ENCODE measurements around the gene GADL1. TPM values are rescaled to one million over a fixed set of nuclear protein-coding genes. Genes with fewer than 3 reads are reported as not detected.

Gene GADL1
- total RNA-seq, 1 donor from 2014 or later, result not detected

DNA sequence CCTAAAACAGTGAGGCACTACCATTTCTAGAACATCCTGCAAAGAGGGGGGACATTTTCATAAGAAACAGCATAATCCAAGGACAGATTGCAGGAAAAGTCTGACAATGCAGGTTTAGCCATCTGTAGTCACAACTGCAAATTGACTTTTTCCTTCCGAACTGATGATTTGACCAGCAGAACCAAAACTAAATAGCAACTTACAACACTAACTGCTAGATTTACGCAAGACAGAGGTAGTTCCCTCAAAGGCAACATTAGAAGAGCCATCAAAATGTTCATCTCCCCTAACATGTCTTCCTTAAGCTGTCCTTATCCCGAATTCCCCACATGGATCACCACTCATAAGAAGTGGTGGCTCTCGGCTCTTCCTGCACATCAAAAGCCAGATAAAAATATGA lies 129.6 kb downstream of the GADL1 start:
- intact Hi-C loops (cut with micrococcal nuclease), result loop anchor here (5.0 kb wide), 5 partner anchors 653 to 1377 kb away; partner anchors contain the start of gene STT3B

DNA sequence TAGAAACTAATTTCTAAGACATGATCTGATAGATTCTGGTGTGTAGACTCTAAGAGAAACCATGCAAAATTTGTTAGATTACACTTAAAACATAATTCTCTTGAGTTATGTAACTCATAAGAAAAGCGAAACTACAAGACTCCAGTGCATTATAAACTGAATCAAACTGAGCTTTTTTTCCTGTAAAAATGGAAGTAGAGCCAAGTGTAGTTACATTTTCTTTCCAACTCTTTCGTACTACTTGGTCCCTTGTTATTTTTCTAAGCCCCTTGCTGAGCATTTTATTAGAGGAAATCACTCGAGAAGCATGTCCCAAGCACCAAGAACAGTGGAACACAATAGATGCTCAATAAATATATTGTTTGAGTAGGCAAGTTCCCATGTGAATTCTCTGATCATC lies 130.2 kb downstream of the GADL1 start:
- intact Hi-C loops (cut with micrococcal nuclease), result no loop called here

DNA sequence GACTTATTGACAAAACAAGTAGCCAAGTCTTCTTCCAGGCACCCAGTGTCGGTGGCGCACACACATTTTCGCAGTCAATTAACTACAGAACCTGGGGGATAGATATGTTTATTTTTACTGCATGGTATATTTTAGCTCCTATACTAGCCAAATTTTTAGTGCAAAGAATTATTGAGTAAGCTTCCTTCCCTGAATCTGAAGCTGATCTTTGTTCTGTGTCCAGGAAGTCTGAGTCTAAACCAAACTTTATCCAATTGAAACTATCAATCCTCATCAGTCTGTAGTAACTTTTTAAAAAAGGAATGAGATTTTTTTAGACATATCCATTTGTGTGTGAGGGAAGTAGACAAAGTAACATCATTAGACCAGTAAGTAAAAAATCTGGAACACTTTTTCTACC lies 133.1 kb downstream of the GADL1 start:
- intact Hi-C loops (cut with micrococcal nuclease), result no loop called here

DNA sequence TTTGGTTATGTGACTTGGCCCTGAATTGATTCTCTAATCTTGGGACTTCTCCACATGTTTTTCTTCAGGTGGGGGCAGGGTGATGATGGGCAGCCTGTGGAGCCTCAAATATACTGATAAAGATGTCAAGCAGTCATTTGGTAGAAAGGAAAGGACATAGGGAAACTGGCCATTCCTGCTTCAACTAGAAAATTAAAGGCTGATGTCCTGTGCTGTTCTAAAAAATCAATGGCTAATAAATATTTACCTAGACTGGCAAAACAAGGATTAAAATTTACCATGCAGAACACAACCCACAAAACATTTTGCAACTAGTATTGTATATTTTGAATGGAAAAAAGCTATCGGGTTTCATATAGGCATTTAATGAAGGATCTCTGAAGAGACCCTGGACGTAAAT lies 133.7 kb downstream of the GADL1 start:
- intact Hi-C loops (cut with micrococcal nuclease), result no loop called here

DNA sequence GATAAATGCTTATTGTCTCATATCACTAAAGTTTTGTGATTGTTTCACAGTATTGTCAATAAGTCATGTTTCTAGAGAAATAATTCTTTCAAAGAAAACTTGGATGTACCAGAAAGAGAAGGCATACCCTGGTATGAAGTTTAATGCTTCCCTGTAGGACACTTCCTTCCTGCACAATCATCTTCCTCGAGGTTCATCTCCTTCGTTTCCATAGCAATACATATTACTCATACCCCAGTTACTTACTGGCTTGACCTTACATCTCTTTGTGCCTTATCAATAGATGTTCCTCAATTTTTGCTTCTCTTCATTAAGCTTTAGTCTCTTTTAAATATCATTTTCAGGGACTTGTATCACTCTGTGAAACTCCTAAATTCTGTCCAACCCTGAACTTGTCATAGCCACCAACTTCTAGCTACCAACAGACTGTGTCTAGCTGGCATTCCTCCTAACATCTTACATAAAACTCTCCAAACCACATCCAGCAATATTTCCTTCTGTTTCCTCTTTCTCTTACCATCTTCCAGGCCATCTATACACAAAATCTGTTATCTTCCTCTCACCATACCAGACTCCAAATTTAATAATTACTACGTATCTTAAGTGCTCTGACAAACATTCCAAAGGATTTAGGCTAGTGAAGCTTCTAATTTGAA lies 134.3 kb downstream of the GADL1 start:
- intact Hi-C loops (cut with micrococcal nuclease), result no loop called here

DNA sequence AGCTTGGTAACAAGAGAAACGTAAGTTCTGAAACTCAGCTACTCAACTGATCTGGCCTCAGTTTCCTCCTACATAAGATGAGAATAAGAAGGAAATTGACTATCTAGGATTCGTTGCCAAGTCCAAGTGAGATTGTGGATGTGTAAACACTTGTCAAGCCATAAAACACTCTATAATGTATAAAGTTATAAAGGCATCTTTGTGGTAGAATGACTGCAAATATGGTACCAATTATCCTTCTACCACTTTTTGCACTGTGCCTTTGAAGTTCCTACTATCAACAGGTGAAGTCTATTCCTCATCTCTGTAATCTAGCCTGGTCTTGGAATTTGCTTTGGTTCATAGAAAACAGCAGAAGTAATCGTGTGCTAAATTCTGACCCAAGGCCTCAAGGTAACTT lies 138.2 kb downstream of the GADL1 start:
- intact Hi-C loops (cut with micrococcal nuclease), result no loop called here

DNA sequence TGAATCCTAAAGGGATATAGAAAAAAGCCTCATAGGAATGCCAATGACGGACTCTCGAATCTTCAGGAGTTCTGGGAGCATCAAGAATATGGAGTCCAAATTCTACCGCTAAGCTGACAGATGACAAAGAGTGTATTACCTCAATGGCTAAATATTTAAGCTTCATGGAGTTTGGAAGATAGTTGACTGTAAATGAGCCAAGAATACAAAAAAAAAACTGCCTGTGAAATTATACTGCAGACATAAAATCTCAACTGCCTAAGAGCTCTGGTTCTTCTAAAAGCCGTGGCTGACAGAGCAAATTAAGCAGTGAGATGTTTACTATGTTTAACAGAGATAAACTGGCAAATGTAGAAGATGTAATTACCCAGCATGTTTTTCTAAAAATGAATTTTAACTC lies 140.0 kb downstream of the GADL1 start:
- intact Hi-C loops (cut with micrococcal nuclease), result loop anchor here (5.0 kb wide), 1 partner anchor 147 kb away; the partner anchor contains the start of gene TGFBR2

DNA sequence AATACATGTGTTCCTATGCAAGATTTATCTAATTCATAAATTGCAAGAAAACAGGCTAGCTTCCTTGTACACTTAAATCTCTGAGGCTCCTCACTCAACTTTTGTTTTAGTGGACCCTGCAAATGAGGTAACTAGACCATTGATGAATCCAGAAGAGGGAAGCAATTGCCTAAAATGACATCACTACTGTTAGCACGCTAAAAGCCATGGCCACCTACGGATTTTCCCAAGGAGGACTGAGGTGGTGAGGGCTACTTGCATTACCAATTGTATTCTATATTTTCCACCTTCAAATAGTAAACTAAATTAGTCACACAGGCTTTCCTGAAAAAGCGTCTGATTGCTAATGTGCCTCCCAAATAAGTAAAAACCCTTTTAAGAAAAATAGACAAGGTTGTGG lies 140.7 kb downstream of the GADL1 start:
- intact Hi-C loops (cut with micrococcal nuclease), result loop anchor here (5.0 kb wide), 1 partner anchor 146 kb away; the partner anchor contains the start of gene TGFBR2

DNA sequence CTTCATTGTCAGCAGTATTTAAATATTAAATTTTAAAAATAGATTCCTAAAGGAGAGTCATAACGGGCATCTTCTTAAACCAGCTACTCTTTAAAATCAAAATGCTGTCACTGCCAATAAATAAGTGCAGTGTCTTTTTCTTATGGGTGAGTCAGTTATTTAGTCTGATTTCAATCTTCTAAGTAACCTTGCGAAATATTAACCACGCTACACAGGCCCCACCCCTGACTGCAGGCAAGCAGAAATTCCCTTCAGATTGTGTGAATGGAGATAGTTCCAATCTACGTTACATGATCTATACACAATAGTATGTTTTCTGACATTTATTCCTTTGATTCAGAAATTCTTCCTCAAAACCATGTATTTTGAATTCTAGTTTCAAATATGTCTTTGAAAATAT lies 141.5 kb downstream of the GADL1 start:
- intact Hi-C loops (cut with micrococcal nuclease), result loop anchor here (5.0 kb wide), 1 partner anchor 146 kb away; the partner anchor contains the start of gene TGFBR2

DNA sequence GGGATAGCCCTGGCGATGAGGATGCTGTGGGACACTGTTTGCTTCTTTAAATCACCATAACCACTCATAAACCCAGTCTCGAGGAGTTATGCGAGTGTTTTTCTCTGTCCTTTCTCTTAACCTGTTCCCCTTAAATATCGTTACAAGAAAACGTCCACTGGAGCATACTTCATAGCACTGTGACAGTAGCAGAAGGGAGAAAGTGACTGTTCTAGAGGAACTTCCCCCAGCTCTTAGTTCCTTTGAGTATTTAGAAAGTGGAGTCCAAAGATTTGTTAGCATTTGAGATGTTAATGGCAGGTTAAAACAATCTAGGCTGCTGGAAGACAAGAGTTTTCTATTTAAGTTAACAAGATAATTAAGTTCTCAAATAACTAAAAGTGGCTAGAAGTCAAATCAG lies 142.0 kb downstream of the GADL1 start:
- intact Hi-C loops (cut with micrococcal nuclease), result loop anchor here (5.0 kb wide), 1 partner anchor 145 kb away; the partner anchor contains the start of gene TGFBR2

DNA sequence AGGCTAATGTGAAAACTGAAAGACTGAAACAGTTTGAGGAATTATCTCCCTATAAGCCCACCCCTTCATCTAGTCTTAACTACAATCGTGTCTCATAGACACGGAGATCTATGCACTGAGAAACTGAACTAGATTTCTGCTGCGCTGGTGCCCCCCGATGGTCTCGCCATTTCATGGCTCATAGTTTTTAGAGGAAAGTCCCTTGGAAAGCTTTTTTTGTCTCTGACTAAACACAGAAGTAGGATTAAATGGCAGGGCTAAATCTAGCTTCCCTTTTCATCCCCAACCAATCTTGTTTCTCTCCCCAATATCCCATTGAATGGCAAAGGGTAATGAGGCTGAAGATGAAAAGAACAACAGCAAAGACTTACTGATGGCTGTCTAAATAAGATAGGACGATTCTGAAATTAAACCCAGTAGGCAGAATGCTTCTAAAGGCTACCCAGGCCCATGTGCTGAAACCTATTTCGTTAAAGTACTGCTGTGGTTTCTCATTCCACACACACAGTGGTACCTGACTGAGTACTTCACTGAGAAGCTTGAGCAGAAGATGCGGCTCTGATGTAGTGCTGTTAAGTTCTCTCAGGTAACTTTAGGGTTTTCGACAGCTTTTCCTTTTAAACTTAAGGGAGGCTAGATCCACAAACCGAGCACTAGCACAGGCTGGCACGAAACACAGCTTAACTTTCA lies 142.7 kb downstream of the GADL1 start:
- intact Hi-C loops (cut with micrococcal nuclease), result loop anchor here (1.0 to 5.0 kb wide), 5 partner anchors 144 to 738 kb away; partner anchors contain the start of gene TGFBR2

DNA sequence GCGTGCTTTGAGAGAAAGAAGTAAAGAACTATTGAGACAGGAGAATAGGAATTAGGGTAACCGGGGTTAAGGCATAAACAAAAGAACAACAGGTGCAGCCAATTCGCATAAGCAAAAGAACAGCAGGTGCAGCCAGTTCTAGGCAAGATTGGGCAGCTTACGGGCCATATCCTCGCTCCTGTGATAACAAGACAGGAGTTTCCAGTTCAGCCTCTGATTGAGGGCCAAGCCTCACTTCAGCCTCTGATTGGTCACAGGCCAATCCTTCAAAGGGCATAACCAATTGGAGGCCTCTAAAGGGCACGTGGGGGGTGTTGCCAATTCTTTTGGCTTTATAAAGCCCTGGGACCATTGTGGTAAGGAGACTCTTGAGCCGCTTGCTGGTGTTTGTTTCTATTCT lies 143.5 kb downstream of the GADL1 start:
- intact Hi-C loops (cut with micrococcal nuclease), result loop anchor here (1.0 to 5.0 kb wide), 5 partner anchors 144 to 738 kb away; partner anchors contain the start of gene TGFBR2

DNA sequence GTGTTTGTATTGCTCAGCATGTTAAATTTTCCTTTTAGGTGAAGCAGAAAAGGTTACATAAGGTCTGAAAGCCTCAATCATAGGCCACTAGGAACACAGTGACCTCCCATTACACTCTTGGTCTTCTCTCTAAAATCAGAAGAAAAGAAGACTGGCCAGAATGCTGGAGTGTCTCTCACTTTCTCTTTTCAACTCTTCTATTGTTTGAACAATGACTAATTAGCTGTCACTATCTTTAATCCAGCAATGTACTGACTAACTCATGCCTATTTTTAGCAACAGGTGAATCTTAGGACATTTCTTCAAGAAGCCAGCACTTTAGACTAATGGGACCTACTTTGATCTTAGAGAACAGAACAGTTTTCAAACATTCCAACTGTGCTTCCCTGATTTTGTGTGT lies 145.2 kb downstream of the GADL1 start:
- intact Hi-C loops (cut with micrococcal nuclease), result no loop called here

DNA sequence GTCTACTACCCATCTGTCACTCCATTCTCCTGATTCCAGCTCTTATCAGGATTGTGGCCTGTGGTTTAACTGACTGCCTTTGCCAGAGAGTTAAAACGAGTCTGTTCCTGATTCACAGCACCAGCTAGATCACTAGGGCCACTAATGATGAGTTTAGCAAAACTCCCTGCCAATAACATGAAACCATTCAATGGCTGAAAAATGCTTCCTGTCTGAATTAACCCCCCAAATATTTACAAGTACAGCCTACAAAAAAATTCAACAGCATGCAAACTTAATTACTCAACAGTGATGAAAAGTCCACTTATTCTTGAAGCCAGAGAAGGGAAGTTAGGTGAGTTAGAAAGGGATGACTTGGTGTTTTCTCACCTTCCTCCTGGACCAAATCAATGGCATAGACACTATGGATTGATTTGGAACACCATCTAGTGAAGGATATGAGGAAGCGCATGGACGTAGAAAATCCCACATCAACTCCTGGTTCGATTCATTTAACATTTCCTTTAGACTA lies 146.6 kb downstream of the GADL1 start:
- intact Hi-C loops (cut with micrococcal nuclease), result no loop called here

DNA sequence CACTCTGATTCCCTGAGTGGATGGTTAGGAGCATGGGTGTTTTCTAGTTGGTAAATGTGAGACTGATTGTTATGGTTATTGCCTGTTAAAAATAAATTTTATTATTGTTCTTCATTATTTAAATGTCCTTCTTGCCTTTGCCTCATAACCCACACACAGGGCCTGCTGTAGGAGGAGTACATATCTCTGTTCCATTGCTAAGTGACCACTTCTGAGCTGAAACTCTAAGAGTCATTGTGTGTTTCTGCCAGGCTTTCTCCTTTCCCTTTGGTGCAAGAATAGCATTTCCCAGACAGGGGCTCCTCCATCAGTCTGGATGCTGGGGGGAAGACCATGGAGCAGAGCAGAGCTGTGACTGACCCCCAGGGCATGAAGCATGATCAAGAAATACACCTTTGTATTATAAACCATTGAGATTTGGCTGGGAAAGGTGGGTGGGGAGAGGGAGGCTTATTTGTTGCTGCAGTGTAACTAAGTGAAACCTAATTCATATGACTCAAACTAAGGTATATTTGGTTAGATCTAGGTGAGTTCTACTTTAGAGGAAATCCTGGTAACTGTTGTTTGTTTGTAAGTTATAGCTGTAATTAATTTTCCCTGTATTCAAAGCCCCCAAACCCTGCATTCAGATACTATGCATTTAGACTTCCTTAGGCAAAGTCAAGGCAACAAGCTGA lies 150.7 kb downstream of the GADL1 start:
- intact Hi-C loops (cut with micrococcal nuclease), result no loop called here

DNA sequence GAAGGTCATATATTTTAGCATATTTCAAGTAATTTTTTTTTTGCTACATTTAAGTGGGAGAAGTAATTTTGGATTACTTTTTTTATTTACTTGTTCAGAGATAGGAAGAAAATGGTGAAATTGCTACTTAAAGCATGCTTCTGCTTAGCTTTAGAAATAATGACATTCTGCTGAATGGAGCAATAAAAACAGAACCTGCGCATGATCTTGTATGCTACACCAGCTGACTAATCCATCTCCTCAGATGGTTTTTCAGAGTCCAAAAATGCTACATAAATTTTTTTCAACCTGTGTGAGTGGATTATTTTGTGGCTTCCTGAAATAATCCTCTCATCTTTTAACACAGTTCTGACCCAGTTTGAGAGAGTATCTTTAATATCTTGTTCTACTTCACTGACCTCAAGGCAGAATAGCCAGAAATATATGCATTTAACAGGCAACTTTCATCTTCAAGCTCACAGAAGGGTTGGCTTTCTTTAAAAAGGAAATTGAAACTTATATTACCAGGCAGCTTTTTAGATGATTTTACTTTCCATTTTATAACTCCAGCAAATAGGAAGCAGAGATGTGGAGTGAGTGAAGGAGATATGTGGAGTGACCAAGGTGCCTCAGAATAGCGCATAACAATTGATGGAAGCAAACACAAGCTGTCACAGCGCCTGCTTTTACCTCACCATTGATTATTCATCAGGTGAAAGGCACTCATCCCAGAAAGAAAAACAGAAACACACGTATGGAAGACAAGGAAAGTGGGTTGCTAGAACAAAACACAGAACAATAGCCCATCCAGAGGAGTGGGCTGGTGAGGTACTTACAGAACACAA lies 151.5 kb downstream of the GADL1 start:
- intact Hi-C loops (cut with micrococcal nuclease), result no loop called here

DNA sequence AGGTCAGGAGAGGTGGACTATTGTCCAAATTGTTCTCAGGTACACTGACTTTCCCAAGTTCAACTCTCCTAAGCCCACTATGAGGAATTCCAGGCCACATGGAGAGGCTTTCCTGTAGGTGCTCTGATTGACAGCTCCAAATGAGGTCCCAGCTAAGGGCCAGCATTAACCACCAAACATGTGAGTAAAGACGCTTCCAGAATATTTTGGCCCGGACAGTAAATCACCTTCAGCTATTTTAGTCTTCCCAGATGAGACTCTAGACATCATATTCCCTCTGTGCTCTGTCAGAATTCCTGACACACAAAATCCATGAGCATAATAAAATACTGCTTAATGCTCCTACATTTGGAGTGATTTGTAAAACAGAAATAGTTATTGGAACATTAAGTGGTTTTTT lies 152.6 kb downstream of the GADL1 start:
- intact Hi-C loops (cut with micrococcal nuclease), result no loop called here

DNA sequence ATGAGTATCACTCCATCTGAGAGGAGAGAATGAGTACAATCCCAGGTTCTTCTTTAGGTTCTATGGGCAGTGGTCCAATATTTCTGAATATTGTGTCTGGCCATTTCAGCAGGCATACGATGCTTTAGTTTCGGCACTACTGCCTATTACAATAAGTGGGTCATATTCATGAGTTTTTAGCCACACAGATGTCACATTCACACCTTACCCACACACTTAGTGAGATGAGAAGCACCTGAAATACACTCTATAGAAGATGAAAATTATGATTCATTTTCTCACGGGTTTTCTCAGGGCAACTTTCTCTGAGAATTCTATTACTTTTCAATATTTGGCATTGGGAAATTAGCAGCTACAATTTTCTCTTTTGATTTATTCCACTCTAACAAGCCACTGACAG lies 155.9 kb downstream of the GADL1 start:
- intact Hi-C loops (cut with micrococcal nuclease), result no loop called here

DNA sequence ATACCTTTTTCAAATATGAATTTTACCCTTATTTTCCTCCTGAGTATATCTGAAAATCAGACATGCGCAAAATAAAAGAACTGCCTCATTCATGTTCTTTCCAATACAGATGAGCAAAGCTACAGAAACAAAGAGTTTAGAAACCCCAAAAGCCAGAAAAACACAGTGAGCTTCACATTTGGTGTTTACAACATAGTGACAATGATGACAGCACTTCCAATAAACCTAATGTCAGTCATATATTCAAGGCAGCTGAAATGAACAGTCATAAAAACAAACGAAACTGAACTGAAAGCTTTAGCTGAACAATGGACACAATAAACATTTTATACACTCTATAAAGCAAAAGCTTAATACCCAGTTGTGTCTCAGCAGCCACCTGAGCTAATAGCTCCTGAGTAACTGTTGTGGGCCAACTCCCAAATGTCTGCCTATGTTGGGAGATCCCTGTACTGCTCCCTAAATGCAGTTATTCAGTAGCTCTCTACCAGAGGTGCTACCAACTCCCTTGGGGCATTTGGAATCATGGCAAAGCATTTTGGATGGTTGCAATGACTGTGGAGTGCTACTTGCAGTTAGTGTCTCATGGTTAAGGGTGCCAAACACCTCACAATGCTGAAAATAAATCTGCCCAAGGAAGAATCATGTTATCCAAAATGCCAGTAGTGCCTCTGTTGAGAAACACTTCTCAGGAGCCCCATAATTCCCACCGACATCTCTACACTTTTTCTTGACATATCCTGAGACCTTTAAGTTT lies 156.5 kb downstream of the GADL1 start:
- intact Hi-C loops (cut with micrococcal nuclease), result no loop called here

DNA sequence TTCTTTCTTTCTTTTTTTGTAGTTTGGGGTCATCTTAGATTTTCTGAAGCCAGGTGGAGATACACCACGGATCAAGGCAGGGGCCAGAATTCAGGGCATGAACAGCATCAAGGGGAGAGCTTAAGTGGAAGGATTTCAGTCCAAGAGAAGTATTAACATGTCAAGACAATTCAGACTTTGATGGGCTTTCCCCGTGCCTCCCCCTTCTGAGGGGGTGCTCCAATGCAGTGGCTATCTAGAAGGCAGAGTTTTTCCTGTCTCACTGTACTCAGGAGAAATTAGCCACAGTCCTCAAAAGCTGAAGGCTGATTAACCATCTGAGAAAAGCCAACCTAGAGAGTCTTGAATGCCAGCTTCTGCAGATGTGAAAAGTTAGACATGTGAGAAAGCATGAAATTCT lies 160.8 kb downstream of the GADL1 start:
- intact Hi-C loops (cut with micrococcal nuclease), result no loop called here
